Kidney (tissue), 14 donors: ENCODE data around the gene XKR8. TPM values are rescaled to one million over a fixed set of nuclear protein-coding genes. Genes with fewer than 3 reads are reported as not detected.

Experiments
- DNase-seq, 5 donors: peaks; one replicate each; pipeline ENCODE4 v3.0.0-alpha.2; 2013 to 2020
- FAIRE-seq: peaks from 2 replicates; lab custom pipeline; 2012; peaks lifted over from hg19 to GRCh38; lab: Jason Lieb, UNC
- H3K27ac ChIP-seq, 2 donors: one replicate each; pipeline ENCODE4 v1.7.0; 2013; ENCODE audit warnings: low read depth in 2 of 2, low read length in 2 of 2, inconsistent platforms in 1 of 2
- H3K27me3 ChIP-seq: one replicate; pipeline ENCODE4 v1.7.1; 2013; ENCODE audit warnings: low read length, inconsistent platforms; ENCODE audit not compliant: control insufficient read depth, insufficient read depth
- H3K36me3 ChIP-seq, 3 donors: one replicate each; pipeline versions ENCODE4 v1.7.0 to v1.7.1; 2013; ENCODE audit warnings: low read length in 3 of 3, control low read depth in 1 of 3, inconsistent platforms in 1 of 3; ENCODE audit not compliant: insufficient read depth in 3 of 3, control insufficient read depth in 2 of 3
- H3K4me1 ChIP-seq, 3 donors: one replicate each; pipeline versions ENCODE4 v1.7.0 to v1.7.1; 2013; ENCODE audit warnings: low read length in 3 of 3, inconsistent platforms in 1 of 3, low read depth in 1 of 3; ENCODE audit not compliant: control insufficient read depth in 2 of 3, insufficient read depth in 2 of 3
- H3K4me3 ChIP-seq, 3 donors: one replicate each; pipeline versions ENCODE4 v1.7.0 to v1.8.1; 2013; ENCODE audit warnings: low read length in 3 of 3, control low read depth in 1 of 3, inconsistent platforms in 1 of 3
- H3K9ac ChIP-seq, 3 donors: one replicate each; pipeline versions ENCODE4 v1.7.0 to v1.7.1; 2013; ENCODE audit warnings: low read length in 3 of 3, control low read depth in 1 of 3, inconsistent platforms in 1 of 3
- H3K9me3 ChIP-seq, 3 donors: one replicate each; pipeline versions ENCODE4 v1.7.0 to v1.7.1; 2013; ENCODE audit warnings: low read length in 3 of 3, control low read depth in 1 of 3, inconsistent platforms in 1 of 3; ENCODE audit not compliant: control insufficient read depth in 2 of 3, insufficient read depth in 1 of 3
- intact Hi-C: fragments of 100-400 bp; cut with DNase I; formaldehyde crosslinking; loops from one replicate; pipeline ENCODE4 v1.11.1; 2022
- polyA plus RNA-seq: library from polyadenylated mRNA; stranded (reverse); fragments of 350-450 nt; fragmentation: Illumina TruSeq; extraction: RNeasy Lipid Tissue Mini Kit (QIAGEN cat#74804); gene quantifications from one replicate; pipeline ENCODE4 v1.2.3, GENCODE V29; 2014; ENCODE audit warnings: low read depth, low replicate concordance; ENCODE audit not compliant: insufficient read depth
- total RNA-seq: library from RNA; stranded (reverse); fragmentation: NEBNext Ultra II Directional; extraction: Animal tissue kit (Norgen Biotek cat#: 25700); gene quantifications from one replicate; pipeline ENCODE4 v1.2.1, GENCODE V29; 2021
- TF ChIP-seq, protein P1 (sequence below): IDR thresholded peaks from 3 replicates; pipeline ENCODE4 v1.5.1; 2012; ENCODE audit warnings: mild to moderate bottlenecking, moderate library complexity, borderline replicate concordance; ENCODE audit not compliant: insufficient read depth; ENCODE audit errors: extremely low read depth
- donor health status: control.
- donor health status: control.
- donor health status: control.
- donor health status: control.
- donor health status: control.
- donor health status: DM: yes; HTN: yes; CAD: no.
- donor health status: Normal renal cell carcinoma (clear cell type).

The XKR8 gene
- total and polyA plus RNA-seq, 2 donors from 2014 or later, result 8.2 to 9.1 TPM

DNA sequence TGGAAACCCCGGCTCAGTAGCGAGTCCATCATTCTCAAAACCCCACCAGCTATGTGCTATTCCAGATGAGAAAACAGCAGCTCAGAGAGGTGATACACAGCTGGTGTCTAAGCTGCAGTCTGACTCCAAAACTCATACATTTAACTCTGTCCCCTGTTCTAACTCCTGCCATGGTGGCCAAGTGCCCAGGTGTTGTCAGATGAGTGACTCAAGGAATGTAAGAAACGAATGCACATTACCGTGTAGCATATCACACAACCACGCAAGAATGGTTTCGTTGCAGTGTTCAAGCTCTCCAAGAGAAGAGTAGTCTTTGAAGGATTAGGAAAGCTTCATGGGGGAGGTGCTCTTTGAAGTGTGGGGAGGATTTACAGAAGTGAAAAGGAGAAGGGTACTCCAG is 4.7 kb upstream of the XKR8 start:
- Histone ChIP-seq H3K9me3 (no peaks in the 10 kb centered on the region), H3K27ac (no peak overlapping the region), H3K9ac (no peak overlapping the region), H3K27me3 (no peaks in the 10 kb centered on the region), H3K36me3 (no peaks in the 10 kb centered on the region), H3K4me1 (no peaks in the 10 kb centered on the region), H3K4me3 (no peak overlapping the region)
- TF ChIP-seq, protein P1, sequence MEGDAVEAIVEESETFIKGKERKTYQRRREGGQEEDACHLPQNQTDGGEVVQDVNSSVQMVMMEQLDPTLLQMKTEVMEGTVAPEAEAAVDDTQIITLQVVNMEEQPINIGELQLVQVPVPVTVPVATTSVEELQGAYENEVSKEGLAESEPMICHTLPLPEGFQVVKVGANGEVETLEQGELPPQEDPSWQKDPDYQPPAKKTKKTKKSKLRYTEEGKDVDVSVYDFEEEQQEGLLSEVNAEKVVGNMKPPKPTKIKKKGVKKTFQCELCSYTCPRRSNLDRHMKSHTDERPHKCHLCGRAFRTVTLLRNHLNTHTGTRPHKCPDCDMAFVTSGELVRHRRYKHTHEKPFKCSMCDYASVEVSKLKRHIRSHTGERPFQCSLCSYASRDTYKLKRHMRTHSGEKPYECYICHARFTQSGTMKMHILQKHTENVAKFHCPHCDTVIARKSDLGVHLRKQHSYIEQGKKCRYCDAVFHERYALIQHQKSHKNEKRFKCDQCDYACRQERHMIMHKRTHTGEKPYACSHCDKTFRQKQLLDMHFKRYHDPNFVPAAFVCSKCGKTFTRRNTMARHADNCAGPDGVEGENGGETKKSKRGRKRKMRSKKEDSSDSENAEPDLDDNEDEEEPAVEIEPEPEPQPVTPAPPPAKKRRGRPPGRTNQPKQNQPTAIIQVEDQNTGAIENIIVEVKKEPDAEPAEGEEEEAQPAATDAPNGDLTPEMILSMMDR, result no peak
- FAIRE-seq, result no peak
- DNase-seq, result no peak
- intact Hi-C loops, result no loop called here

DNA sequence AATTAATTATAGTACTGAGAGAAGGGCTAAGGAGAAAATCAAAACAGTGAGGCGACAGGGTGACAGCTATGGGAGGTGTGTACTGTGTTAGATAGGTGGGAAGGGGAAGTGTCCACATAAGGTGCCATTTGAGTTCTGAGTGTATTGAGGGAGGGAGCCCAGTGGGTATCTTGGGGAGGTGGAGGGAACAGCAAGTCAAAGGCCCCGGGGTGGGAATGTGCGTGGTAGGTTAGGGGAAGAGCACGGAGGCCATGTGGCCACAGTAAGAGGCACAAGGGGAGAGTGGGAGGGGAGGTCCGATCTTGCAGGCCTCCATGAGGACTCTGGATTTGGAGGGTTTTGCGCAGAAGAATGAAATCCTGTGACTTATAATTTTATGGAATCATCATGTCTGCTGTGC is 3.0 kb upstream of the XKR8 start:
- FAIRE-seq, result no peak
- H3K9ac ChIP-seq, result no peak overlapping the region
- no peaks in the 10 kb centered on the region for H3K9me3 ChIP-seq
- no peak for DNase-seq
- no peak overlapping the region for H3K4me3 ChIP-seq
- no peaks in the 10 kb centered on the region for H3K27me3 ChIP-seq
- intact Hi-C loops, result no loop called here
- no peaks in the 10 kb centered on the region for H3K36me3 ChIP-seq
- peaks cover 0 to 12% (median 0%) of the 10 kb centered on the region in 3 donors for H3K4me1 ChIP-seq
- H3K27ac ChIP-seq, result no peak overlapping the region
- TF ChIP-seq, protein P1, result no peak

DNA sequence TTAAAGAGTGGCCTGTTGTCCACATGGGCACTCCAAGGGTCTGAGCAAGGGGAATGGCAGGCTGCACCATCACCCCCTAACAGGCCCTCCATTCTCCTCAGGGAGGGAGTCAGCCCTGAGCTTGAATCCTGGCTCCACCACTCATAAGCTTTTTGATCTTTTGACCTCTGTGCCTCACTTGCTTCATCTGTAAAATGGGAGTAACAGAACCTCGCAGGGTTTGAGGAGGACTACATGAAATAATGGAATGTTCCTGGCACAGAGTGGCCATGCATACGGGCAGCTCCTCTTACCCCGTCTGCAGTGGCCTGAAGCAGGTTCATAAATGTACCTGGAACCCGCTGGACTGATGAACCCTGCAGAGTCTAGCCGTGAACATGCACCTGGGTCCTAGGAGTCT is 2.1 kb upstream of the XKR8 start:
- no peaks in the 10 kb centered on the region for H3K36me3 ChIP-seq
- FAIRE-seq, result no peak
- no peak overlapping the region for H3K27ac ChIP-seq

More for the DNA sequence above, 2.1 kb upstream of the XKR8 start:
- Histone ChIP-seq H3K9ac (no peak overlapping the region), H3K27me3 (no peaks in the 10 kb centered on the region), H3K4me3 (no peak overlapping the region), H3K4me1 (peaks cover 0 to 12% (median 0%) of the 10 kb centered on the region in 3 donors), H3K9me3 (no peaks in the 10 kb centered on the region)
- TF ChIP-seq, protein P1, result no peak
- intact Hi-C loops, result no loop called here
- no peak for DNase-seq
